GM23338 (cell line): ENCODE results near the gene SRSF7.
"Not testable (repeated sequence)": the region's sequence is repeated elsewhere in the genome, so short reads cannot be mapped to it uniquely, and the experiment has no call there.

Experiments used
- EZH2phosphoT487 ChIP-seq: fragments of 200-600 bp; sonication (generic); IDR thresholded peaks from one replicate; pipeline ENCODE4 v1.8.1; 2018; ENCODE audit warnings: antibody characterized with exemption; ENCODE audit not compliant: unreplicated experiment
- TF ChIP-seq, protein P1 (sequence below), 2 experiments: fragments of 200-600 bp in 1 of 2; sonication (generic) in 1 of 2; conservative IDR thresholded peaks; 2 replicates each; pipeline versions ENCODE4 v1.5.1 to v1.6.1; 2016 to 2017; ENCODE audit warnings: antibody characterized with exemption in 2 of 2, low read depth in 2 of 2, mild to moderate bottlenecking in 2 of 2, moderate library complexity in 1 of 2

DNA sequence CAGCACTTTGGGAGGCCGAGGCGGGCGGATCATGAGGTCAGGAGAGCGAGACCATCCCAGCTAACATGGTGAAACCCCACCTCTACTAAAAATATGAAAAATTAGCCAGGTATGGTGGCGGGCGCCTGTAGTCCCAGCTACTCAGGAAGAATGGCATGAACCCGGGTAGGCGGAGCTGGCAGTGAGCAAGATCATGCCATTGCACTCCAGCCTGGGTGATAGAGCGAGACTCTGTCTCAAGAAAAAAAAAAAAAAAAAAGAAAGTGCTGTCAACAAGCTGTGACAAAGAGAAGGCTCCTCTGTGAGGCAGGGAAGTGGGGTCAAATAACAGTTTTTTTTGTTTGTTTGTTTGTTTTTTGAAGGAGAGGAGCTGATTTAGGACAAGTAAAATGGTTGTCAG, 42.7 kb downstream of the SRSF7 start:
- TF ChIP-seq, protein P1, sequence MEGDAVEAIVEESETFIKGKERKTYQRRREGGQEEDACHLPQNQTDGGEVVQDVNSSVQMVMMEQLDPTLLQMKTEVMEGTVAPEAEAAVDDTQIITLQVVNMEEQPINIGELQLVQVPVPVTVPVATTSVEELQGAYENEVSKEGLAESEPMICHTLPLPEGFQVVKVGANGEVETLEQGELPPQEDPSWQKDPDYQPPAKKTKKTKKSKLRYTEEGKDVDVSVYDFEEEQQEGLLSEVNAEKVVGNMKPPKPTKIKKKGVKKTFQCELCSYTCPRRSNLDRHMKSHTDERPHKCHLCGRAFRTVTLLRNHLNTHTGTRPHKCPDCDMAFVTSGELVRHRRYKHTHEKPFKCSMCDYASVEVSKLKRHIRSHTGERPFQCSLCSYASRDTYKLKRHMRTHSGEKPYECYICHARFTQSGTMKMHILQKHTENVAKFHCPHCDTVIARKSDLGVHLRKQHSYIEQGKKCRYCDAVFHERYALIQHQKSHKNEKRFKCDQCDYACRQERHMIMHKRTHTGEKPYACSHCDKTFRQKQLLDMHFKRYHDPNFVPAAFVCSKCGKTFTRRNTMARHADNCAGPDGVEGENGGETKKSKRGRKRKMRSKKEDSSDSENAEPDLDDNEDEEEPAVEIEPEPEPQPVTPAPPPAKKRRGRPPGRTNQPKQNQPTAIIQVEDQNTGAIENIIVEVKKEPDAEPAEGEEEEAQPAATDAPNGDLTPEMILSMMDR (conservative IDR thresholded peaks at IDR 0.05; ENCODE audit: low read depth in 2 of 2), result not testable (repeated sequence)
- TF ChIP-seq EZH2phosphoT487, result not testable (repeated sequence)
